Ovary (tissue), 3 donors: ENCODE data around the gene OGA.

Source experiments
- POLR2A ChIP-seq: fragments of 450-650 bp; IDR thresholded peaks from one replicate; pipeline ENCODE4 v1.6.1; 2017; ENCODE audit warnings: antibody characterized with exemption, mild to moderate bottlenecking, moderate library complexity
- TF ChIP-seq, protein P1 (sequence below), 3 donors: fragments of 450-650 bp in 2 of 3; fragments of 200-600 bp in 1 of 3; IDR thresholded peaks; one replicate each; pipeline versions ENCODE4 v1.5.1 to v1.8.0; 2016 to 2022; ENCODE audit warnings: antibody characterized with exemption in 3 of 3, mild to moderate bottlenecking in 1 of 3
- donor health status: DM: no; HTN: no; CAD: no.

DNA sequence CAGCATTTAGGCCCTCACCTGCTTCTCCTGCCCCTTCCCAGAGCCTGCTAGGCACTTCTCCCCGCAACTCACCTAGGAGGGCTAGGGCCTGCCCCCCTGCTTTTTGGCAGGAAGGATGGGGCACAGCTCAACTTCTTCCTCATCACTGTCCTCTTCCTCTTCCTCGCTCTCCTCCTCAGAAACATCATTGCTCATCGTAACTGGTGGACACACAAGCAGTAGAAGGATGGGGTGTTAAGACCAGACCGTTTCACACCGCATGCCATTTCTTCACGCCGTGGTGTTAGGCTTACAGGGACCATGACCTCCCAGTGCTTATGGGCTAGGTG lies 36.6 kb downstream of the OGA start:
- TF ChIP-seq POLR2A, result no peak
- TF ChIP-seq, protein P1, sequence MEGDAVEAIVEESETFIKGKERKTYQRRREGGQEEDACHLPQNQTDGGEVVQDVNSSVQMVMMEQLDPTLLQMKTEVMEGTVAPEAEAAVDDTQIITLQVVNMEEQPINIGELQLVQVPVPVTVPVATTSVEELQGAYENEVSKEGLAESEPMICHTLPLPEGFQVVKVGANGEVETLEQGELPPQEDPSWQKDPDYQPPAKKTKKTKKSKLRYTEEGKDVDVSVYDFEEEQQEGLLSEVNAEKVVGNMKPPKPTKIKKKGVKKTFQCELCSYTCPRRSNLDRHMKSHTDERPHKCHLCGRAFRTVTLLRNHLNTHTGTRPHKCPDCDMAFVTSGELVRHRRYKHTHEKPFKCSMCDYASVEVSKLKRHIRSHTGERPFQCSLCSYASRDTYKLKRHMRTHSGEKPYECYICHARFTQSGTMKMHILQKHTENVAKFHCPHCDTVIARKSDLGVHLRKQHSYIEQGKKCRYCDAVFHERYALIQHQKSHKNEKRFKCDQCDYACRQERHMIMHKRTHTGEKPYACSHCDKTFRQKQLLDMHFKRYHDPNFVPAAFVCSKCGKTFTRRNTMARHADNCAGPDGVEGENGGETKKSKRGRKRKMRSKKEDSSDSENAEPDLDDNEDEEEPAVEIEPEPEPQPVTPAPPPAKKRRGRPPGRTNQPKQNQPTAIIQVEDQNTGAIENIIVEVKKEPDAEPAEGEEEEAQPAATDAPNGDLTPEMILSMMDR (IDR thresholded peaks at IDR 0.05), result no peak
